ENCODE measurements around the gene ATP8A2.

The ATP8A2 gene

DNA sequence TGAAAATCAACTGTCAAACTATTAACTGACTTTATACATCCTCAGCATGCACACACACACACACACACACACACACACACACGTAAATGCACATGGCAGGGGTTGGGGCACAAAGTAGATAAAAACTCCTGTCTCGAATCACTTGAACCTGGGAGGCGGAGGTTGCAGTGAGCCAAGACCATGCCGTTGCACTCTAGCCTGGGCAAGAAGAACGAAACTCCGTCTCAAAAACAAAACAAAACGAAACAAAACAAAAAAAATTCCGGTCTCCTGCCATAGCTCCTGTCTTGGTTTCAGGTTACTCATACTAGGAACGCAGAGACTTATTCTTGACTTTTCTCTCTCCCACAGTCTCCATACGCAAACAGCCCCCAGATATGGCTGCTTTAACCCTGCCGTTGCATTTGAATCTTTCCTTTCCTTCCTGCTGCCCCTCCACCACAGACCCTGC is 531.1 kb downstream of the ATP8A2 start:
- H3K9ac ChIP-seq, result no peak overlapping the region
- H3K27me3 ChIP-seq (ENCODE audit: control insufficient read depth, insufficient read depth, low read length), result peaks cover 7% of the 10 kb centered on the region
- H3K4me3 ChIP-seq (ENCODE audit: low read depth, low read length), result peak overlapping the region; percentile 38
- no peak overlapping the region for H3K27ac ChIP-seq
- no peaks in the 10 kb centered on the region for H3K79me2 ChIP-seq
- TF ChIP-seq, protein P1, sequence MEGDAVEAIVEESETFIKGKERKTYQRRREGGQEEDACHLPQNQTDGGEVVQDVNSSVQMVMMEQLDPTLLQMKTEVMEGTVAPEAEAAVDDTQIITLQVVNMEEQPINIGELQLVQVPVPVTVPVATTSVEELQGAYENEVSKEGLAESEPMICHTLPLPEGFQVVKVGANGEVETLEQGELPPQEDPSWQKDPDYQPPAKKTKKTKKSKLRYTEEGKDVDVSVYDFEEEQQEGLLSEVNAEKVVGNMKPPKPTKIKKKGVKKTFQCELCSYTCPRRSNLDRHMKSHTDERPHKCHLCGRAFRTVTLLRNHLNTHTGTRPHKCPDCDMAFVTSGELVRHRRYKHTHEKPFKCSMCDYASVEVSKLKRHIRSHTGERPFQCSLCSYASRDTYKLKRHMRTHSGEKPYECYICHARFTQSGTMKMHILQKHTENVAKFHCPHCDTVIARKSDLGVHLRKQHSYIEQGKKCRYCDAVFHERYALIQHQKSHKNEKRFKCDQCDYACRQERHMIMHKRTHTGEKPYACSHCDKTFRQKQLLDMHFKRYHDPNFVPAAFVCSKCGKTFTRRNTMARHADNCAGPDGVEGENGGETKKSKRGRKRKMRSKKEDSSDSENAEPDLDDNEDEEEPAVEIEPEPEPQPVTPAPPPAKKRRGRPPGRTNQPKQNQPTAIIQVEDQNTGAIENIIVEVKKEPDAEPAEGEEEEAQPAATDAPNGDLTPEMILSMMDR (IDR thresholded peaks at IDR 0.05), result no peak
- H3K4me2 ChIP-seq (ENCODE audit: low read length), result peak overlapping the region; percentile 58
- no peaks in the 10 kb centered on the region for H3K36me3 ChIP-seq (ENCODE audit: control insufficient read depth, insufficient read depth, low read length)
- H2AFZ ChIP-seq, result no peak overlapping the region
- no peaks in the 10 kb centered on the region for H3K9me3 ChIP-seq (ENCODE audit: control insufficient read depth, low read length)
- no peaks in the 10 kb centered on the region for H3K4me1 ChIP-seq

DNA sequence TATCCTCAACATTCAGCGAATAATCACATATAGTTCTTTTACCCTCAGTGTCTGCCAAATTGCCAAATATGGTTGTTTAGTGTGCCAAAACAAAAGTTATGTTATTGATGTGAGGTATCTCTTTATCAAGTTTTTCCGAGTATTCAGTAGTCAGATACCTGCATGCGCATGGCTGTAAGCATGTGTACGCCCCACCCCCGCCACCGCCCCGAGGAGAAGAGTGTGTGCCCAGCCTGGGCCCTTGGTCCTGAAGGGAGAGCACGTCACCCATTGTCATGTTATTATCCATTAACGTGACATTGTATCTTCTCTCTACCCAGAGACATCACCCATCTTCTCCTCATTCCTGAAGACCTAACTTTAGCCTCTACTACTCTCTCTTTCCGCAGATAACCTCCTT is 533.1 kb downstream of the ATP8A2 start:
- Histone ChIP-seq H3K4me3 (ENCODE audit: low read depth, low read length) (no peak overlapping the region), H3K4me2 (ENCODE audit: low read length) (no peak overlapping the region)

DNA sequence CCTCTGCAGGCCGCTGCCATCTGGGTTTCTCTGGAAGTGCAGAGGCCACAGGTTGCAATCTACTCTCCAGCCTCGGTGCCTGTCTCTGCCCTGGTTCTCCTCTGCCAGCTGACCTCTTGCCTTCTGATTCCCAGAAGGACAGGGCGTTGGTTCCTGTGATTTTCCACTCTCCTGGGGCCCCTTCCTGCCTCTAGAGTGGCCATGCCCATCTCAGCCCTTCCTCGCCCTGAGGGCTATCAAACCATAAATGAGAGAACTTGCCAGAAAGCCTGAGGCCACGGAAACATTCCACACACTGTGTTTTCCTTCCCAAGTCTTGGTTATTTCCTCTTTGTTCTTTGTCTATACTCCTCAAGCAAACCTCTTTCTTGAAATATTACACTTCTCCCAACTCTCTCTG is 533.8 kb downstream of the ATP8A2 start:
- H3K27me3 ChIP-seq (ENCODE audit: control insufficient read depth, insufficient read depth, low read length), result no peaks in the 10 kb centered on the region
- H3K9ac ChIP-seq, result no peak overlapping the region
- no peak overlapping the region for H3K4me2 ChIP-seq (ENCODE audit: low read length)
- H2AFZ ChIP-seq, result no peak overlapping the region
- no peak overlapping the region for H3K4me3 ChIP-seq (ENCODE audit: low read depth, low read length)
- no peak overlapping the region for H3K27ac ChIP-seq
- H3K79me2 ChIP-seq, result no peaks in the 10 kb centered on the region
- no peaks in the 10 kb centered on the region for H3K4me1 ChIP-seq
- TF ChIP-seq, protein P1 (IDR thresholded peaks at IDR 0.05), result no peak
- no peaks in the 10 kb centered on the region for H3K36me3 ChIP-seq (ENCODE audit: control insufficient read depth, insufficient read depth, low read length)
- H3K9me3 ChIP-seq (ENCODE audit: control insufficient read depth, low read length), result no peaks in the 10 kb centered on the region

More for the DNA sequence above, 533.1 kb downstream of the ATP8A2 start:
- Histone ChIP-seq H3K4me1 (no peaks in the 10 kb centered on the region), H3K79me2 (no peaks in the 10 kb centered on the region), H3K36me3 (ENCODE audit: control insufficient read depth, insufficient read depth, low read length) (no peaks in the 10 kb centered on the region), H3K27ac (no peak overlapping the region), H3K9me3 (ENCODE audit: control insufficient read depth, low read length) (no peaks in the 10 kb centered on the region), H3K27me3 (ENCODE audit: control insufficient read depth, insufficient read depth, low read length) (peaks cover 4% of the 10 kb centered on the region), H2AFZ (no peak overlapping the region), H3K9ac (no peak overlapping the region)
- TF ChIP-seq, protein P1 (IDR thresholded peaks at IDR 0.05), result no peak

DNA sequence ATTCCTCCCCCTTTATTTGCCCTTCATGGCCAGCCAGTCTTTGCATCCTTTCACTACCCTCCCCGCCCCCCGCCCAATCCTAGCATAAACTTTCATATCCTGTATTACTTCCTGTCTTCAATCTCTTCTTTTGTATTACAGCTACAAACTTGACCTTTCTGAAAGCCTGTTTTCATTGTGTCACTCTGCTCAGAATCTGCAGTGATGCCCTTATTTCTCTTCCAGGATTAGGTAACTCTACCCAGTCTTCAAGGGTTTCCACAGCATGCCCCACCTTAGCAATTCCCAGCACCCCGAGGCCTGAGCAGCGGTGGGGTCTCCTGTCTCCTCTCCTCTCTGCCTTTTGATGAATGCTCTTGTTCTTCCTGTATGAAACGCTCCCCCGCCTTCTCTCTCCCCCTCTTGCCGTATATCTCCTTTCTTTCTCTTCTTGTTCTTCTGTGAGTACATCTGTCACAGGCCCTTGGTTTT is 534.5 kb downstream of the ATP8A2 start:
- Histone ChIP-seq H3K9me3 (ENCODE audit: control insufficient read depth, low read length) (no peaks in the 10 kb centered on the region), H3K27me3 (ENCODE audit: control insufficient read depth, insufficient read depth, low read length) (no peaks in the 10 kb centered on the region), H3K4me3 (ENCODE audit: low read depth, low read length) (no peak overlapping the region), H3K4me2 (ENCODE audit: low read length) (no peak overlapping the region), H3K4me1 (no peaks in the 10 kb centered on the region), H3K79me2 (no peaks in the 10 kb centered on the region), H3K9ac (no peak overlapping the region), H3K27ac (no peak overlapping the region), H3K36me3 (ENCODE audit: control insufficient read depth, insufficient read depth, low read length) (no peaks in the 10 kb centered on the region), H2AFZ (no peak overlapping the region)
- TF ChIP-seq, protein P1 (IDR thresholded peaks at IDR 0.05), result no peak

DNA sequence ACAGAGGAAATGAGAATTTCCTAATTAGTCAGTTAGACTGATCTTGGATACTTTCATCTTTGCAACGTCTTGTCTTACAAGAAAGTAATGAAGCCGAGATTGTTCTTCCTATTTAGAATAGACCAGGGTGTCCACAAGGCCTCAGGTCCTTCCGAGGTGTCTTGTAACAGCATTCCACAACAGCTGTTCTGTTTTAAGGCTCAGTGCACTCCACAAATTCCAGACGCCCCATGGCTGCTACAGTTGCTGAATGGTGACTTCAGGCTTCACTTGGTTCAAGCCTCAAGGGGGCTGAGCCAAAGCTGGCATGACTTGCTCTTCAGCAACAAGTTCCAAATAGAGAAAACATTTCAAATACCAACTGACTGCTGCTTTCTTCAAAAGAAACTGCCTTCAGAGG is 536.6 kb downstream of the ATP8A2 start:
- Histone ChIP-seq H3K27me3 (ENCODE audit: control insufficient read depth, insufficient read depth, low read length) (no peaks in the 10 kb centered on the region), H3K4me2 (ENCODE audit: low read length) (no peak overlapping the region), H3K27ac (no peak overlapping the region), H3K9ac (no peak overlapping the region), H2AFZ (no peak overlapping the region), H3K9me3 (ENCODE audit: control insufficient read depth, low read length) (no peaks in the 10 kb centered on the region), H3K4me1 (no peaks in the 10 kb centered on the region), H3K36me3 (ENCODE audit: control insufficient read depth, insufficient read depth, low read length) (no peaks in the 10 kb centered on the region), H3K4me3 (ENCODE audit: low read depth, low read length) (no peak overlapping the region), H3K79me2 (no peaks in the 10 kb centered on the region)
- TF ChIP-seq, protein P1 (IDR thresholded peaks at IDR 0.05), result no peak

Measured in parathyroid adenoma (tissue), 2 donors.